PC-3 (cell line): Measurements from ENCODE around the gene PFDN4. TPM values are rescaled to one million over a fixed set of nuclear protein-coding genes. Genes with fewer than 3 reads are reported as not detected.
A peak's percentile ranks its signal among the peaks of the same experiment; 100 is the strongest.

Experiments
- ATAC-seq: fragments of 200-7000 bp; cut with Tn5 transposase; 2 replicates; pipeline ENCODE4 v1.9.1; 2020; ENCODE audit warnings: mild to moderate bottlenecking, moderate library complexity
- BruUV-seq: library from RNA; stranded (reverse); fragments of 400-500 nt; replicated peaks from 2 replicates; lab custom pipeline; 2021; lab: Mats Ljungman, UMichigan
- CTCF ChIA-PET: fragments of 300-600 bp; sonication (Branson Sonifier 250); formaldehyde crosslinking; loops from one replicate; lab custom pipeline; 2022; ENCODE audit warnings: antibody characterized with exemption; lab: Charles Lee
- POLR2A ChIA-PET: fragments of 300-600 bp; sonication (Branson Sonifier 250); formaldehyde crosslinking; loops from one replicate; lab custom pipeline; 2022; ENCODE audit warnings: antibody characterized with exemption; ENCODE audit not compliant: unreplicated experiment; lab: Charles Lee
- DNase-seq: peaks from one replicate; pipeline ENCODE4 v3.0.0-alpha.2; 2015
- H2AFZ ChIP-seq: fragments of 300-600 bp; sonication (generic); 2 replicates; pipeline ENCODE4 v1.6.0; 2016; ENCODE audit warnings: antibody characterized with exemption, low read length
- H3F3A ChIP-seq: fragments of 300-600 bp; sonication (generic); one replicate; pipeline ENCODE4 v1.6.0; 2017; ENCODE audit warnings: antibody characterized with exemption, low read length, control low read depth, mild to moderate bottlenecking; ENCODE audit not compliant: unreplicated experiment
- H3K27ac ChIP-seq: fragments of 300-600 bp; sonication (generic); 2 replicates; pipeline ENCODE4 v1.5.1; 2016; ENCODE audit warnings: mild to moderate bottlenecking, low read length
- H3K27me3 ChIP-seq: fragments of 300-600 bp; sonication (generic); 2 replicates; pipeline ENCODE4 v1.6.1; 2016; ENCODE audit warnings: low read length, mixed read lengths
- H3K36me3 ChIP-seq: fragments of 300-600 bp; sonication (generic); 2 replicates; pipeline ENCODE4 v1.6.1; 2016; ENCODE audit warnings: low read depth, mixed run types, low read length, mixed read lengths
- H3K4me1 ChIP-seq: fragments of 300-600 bp; sonication (generic); 2 replicates; pipeline ENCODE4 v1.5.1; 2016; ENCODE audit warnings: low read length; ENCODE audit not compliant: insufficient read depth
- H3K4me2 ChIP-seq: fragments of 300-600 bp; sonication (generic); 2 replicates; pipeline ENCODE4 v1.6.0; 2016; ENCODE audit warnings: low read length
- H3K4me3 ChIP-seq: fragments of 300-600 bp; sonication (generic); 2 replicates; pipeline ENCODE4 v1.5.1; 2016; ENCODE audit warnings: mild to moderate bottlenecking, low read length, mixed read lengths
- H3K79me2 ChIP-seq: fragments of 300-600 bp; sonication (generic); 2 replicates; pipeline ENCODE4 v1.6.1; 2017; ENCODE audit warnings: low read length, mixed read lengths
- H3K9ac ChIP-seq: fragments of 300-600 bp; sonication (generic); 2 replicates; pipeline ENCODE4 v1.6.0; 2016; ENCODE audit warnings: mild to moderate bottlenecking, low read length
- H3K9me2 ChIP-seq: fragments of 300-600 bp; sonication (generic); replicated peaks from 2 replicates; pipeline ENCODE4 v1.6.1; 2016; ENCODE audit warnings: mixed run types, low read length, mixed read lengths
- H3K9me3 ChIP-seq: fragments of 300-600 bp; sonication (generic); 2 replicates; pipeline ENCODE4 v1.6.1; 2016; ENCODE audit warnings: low read length, mixed read lengths
- H4K20me1 ChIP-seq: fragments of 300-600 bp; sonication (generic); 2 replicates; pipeline ENCODE4 v1.6.1; 2016; ENCODE audit warnings: low read length, mixed read lengths
- EZH2 ChIP-seq: fragments of 300-600 bp; sonication (generic); IDR thresholded peaks from one replicate; pipeline ENCODE4 v1.6.1; 2017; ENCODE audit warnings: antibody characterized with exemption, mild to moderate bottlenecking, low read length; ENCODE audit not compliant: unreplicated experiment
- EZH2phosphoT487 ChIP-seq: fragments of 300-600 bp; sonication (generic); IDR thresholded peaks from 2 replicates; pipeline ENCODE4 v1.6.1; 2018; ENCODE audit warnings: mild to moderate bottlenecking, antibody characterized with exemption, low read length, borderline replicate concordance
- intact Hi-C: fragments of 100-400 bp; cut with micrococcal nuclease; formaldehyde crosslinking; loops from 2 replicates; pipeline ENCODE4 v1.9.0; 2023
- total RNA-seq: library from RNA; depleted of rRNA; stranded (reverse); fragments of >200 nt; gene quantifications from 2 replicates; pipeline ENCODE4 v1.2.3, GENCODE V29; 2014
- TF ChIP-seq, protein P1 (sequence below): fragments of 300-600 bp; sonication (generic); conservative IDR thresholded peaks from 2 replicates; pipeline ENCODE4 v1.5.1; 2017; ENCODE audit warnings: antibody characterized with exemption, low read depth, mild to moderate bottlenecking, low read length

PFDN4 gene
- total RNA-seq, 1 experiment from 2014 or later = 122 TPM

DNA sequence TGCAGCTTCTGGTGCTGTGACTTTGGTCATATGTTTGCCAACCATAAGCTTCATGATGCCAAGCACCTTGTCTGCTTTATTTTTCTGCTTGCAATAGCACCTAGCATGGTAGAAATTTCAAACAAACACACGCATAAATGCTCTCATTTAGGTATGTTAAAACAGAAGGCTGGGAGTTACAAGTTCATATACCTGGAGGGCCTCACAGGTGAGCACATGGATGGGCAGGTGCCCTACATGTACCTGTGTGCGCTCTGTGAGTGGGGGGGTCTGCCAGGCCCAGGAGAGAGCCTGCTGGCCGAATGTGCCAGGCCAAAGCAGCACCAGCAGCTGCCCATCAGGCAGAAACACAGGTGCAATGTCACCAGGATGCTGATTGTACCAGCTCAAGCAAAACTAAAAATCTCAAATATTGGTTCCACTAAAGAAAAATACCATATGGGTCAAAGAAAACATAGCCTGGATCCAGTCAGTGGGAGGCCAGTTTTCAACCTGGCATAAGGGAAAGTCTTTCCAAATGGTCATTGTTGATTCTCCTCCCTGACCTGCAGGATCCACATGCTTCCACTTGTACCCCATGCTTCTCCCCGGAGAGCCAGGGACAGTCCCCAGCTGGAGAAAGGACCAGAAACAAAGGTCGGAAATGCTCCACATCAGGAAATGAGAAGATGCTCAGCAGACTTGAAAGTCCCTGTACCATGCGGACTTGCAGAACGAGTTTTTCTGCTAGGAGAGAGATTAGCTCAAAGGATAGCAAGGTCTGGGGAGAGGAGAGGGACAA lies 7.2 kb upstream of the PFDN4 start:
- DNase-seq (peak; percentile 73), ATAC-seq (peak; percentile 42)
- BruUV-seq = no TSS peak
- ChIA-PET CTCF (interaction anchor here (0.5 to 1.4 kb wide), 7 partner anchors 67 to 447 kb away, joined by 3 to 16 read pairs (median 4); no protein-coding TSS in a partner anchor), POLR2A (interaction anchor here (0.6 kb wide), 2 partner anchors 54 to 105 kb away, joined by 3 to 5 read pairs; no protein-coding TSS in a partner anchor)
- intact Hi-C loops = loop anchor here (10.0 kb wide), 1 partner anchor 626 kb away; no protein-coding TSS in a partner anchor
- TF ChIP-seq, protein P1, sequence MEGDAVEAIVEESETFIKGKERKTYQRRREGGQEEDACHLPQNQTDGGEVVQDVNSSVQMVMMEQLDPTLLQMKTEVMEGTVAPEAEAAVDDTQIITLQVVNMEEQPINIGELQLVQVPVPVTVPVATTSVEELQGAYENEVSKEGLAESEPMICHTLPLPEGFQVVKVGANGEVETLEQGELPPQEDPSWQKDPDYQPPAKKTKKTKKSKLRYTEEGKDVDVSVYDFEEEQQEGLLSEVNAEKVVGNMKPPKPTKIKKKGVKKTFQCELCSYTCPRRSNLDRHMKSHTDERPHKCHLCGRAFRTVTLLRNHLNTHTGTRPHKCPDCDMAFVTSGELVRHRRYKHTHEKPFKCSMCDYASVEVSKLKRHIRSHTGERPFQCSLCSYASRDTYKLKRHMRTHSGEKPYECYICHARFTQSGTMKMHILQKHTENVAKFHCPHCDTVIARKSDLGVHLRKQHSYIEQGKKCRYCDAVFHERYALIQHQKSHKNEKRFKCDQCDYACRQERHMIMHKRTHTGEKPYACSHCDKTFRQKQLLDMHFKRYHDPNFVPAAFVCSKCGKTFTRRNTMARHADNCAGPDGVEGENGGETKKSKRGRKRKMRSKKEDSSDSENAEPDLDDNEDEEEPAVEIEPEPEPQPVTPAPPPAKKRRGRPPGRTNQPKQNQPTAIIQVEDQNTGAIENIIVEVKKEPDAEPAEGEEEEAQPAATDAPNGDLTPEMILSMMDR = no peak
- TF ChIP-seq EZH2phosphoT487 (no peak), EZH2 (no peak)
- no peaks in the 10 kb centered on the region for H3K79me2 ChIP-seq
- H3K9ac ChIP-seq = no peak overlapping the region
- no peaks in the 10 kb centered on the region for H3K36me3 ChIP-seq
- no peaks in the 10 kb centered on the region for H3K9me3 ChIP-seq
- no peaks in the 10 kb centered on the region for H3K27me3 ChIP-seq
- no peaks in the 10 kb centered on the region for H3K9me2 ChIP-seq
- H3K27ac ChIP-seq = no peak overlapping the region
- H4K20me1 ChIP-seq = no peaks in the 10 kb centered on the region
- H2AFZ ChIP-seq = no peak overlapping the region
- H3K4me2 ChIP-seq = no peak overlapping the region
- no peaks in the 10 kb centered on the region for H3F3A ChIP-seq
- no peak overlapping the region for H3K4me3 ChIP-seq
- H3K4me1 ChIP-seq = peaks cover 18% of the 10 kb centered on the region

DNA sequence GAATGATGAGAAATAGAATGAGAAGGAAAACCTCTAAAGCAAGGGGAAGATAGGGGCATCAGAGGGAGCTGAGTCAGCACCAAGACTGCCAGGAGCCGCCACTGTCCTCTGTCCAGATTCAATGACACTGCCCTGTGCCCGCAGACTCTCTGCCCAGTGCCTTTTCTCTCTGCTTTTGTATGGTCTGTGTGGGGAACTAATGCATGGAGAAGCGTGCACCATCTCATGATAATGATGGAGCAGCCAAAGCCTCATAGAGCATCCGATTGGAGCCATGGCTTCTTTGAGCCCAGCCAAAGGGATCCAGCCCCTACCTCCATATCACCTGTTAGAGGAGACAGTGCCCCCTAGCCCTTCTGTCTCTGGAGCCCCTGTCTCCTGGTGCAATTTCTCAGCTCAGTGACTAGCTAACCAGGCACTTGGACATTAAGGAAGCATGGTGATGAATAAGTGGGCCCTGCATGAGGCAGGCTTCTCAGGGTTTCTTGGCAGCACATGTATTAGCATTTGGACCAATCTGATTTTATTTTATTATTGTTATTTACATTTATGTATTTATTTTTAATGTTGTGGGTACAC lies 6.5 kb upstream of the PFDN4 start:
- Histone ChIP-seq H3K9me3 (no peaks in the 10 kb centered on the region), H3K79me2 (no peaks in the 10 kb centered on the region), H3K4me3 (no peak overlapping the region), H2AFZ (no peak overlapping the region), H3K36me3 (no peaks in the 10 kb centered on the region), H3K4me1 (peaks cover 18% of the 10 kb centered on the region), H3K27me3 (no peaks in the 10 kb centered on the region), H4K20me1 (no peaks in the 10 kb centered on the region), H3K9me2 (no peaks in the 10 kb centered on the region), H3K4me2 (no peak overlapping the region), H3F3A (no peaks in the 10 kb centered on the region), H3K9ac (no peak overlapping the region), H3K27ac (no peak overlapping the region)
- no peak for TF ChIP-seq EZH2
- no peak for TF ChIP-seq EZH2phosphoT487
- TF ChIP-seq, protein P1 = no peak
- ChIA-PET POLR2A (no interaction called here), CTCF (interaction anchor here (0.6 to 1.3 kb wide), 2 partner anchors 252 to 446 kb away, joined by 4 to 13 read pairs; no protein-coding TSS in a partner anchor)
- no peak for DNase-seq
- BruUV-seq = no TSS peak
- no peak; the same call in 1 of the 2 replicates for ATAC-seq
- intact Hi-C loops = loop anchor here (10.0 kb wide), 1 partner anchor 627 kb away; no protein-coding TSS in a partner anchor
